Stimulated activated CD8-positive, alpha-beta memory T cell treated with anti-CD3 and anti-CD28 coated beads, Interleukin-4, amount 100 ng/mL, for 1 hour (primary cell): Measurements from ENCODE around the gene MCM3.

Experiments
- DNase-seq, 2 donors: peaks; one replicate each; pipeline ENCODE4 v3.0.0-alpha.2; 2020; ENCODE audit warnings: low read depth in 2 of 2, low spot score in 1 of 2

MCM3 gene

DNA sequence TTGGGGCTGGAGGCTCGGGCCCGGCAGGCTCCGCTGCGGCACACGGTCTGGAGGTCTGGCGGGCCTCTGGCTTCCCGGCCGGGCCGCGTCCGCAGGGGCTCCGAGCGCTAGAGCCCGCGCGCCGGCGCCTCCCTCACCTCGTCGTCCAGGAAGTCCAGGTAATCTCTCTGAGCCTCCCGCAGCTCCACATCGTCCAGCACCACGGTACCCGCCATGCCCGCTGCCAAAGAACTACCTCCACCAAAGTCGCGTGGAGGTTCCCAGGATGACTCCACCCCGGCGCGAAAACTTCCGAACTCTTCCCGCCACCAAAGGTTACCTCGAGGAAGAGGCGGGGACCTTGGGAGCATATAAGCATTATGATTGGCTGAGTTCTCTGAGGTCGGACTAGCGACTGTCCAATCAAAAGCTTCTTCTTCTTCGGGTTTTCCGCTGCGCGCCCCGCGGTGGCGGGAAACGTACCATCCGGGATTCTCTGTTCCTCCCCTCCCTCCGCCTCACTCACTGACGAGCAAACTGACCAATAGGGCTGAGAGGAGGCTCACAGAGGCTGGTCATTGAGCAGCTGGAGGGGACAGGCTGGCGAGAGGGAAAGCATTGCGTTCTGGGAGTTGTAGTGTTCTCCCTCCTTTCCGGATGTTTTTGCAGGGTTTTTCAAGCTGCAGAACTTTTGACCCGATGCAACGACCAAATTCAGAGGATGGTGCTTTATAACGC is at the start of gene MCM3:
Gene MCM3, minus strand, starts transcription at position 283 of the 717 bp plus-strand sequence. Its CDS starts 68 bp downstream, at position 215.
- DNase-seq, result peak; percentile 83 to 88

- no peak for DNase-seq
These were observed 49.3 kb upstream of the MCM3 start for GRCh38 chr6:52333840-52334200.

DNA sequence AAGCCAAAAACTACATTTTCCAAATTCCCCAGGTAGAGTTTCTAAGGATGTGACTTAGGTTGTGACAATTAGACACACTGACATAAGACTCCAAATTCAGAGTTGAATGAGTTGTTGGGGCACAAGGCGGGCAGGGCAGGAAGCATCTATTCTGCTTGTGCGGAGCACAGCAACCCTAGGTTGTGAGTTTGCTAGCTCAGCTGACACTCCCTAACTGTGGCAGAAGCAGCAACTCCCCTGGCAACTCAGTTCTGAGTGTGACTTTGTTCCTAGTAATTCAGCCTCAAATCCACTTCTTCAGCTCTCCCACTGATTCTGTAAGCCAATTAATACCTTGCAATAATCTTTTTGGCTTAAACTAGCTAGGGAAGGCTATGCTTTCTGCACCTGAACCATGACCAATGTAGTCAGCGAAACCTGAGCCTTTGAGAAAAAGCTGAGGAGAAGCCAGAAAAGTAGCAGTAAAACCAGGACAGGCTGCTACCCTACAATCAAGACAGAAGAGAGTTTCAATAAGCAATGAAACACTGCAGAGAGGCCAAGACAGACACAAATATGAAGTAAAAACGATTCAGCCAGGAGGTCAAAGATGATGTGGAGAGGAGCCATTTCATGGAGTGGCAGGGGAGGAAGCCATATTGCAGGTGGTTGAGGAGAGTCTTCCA is 47.4 kb upstream of the MCM3 start:
- DNase-seq, result no peak

- DNase-seq, result no peak
These were observed 45.9 kb upstream of the MCM3 start for GRCh38 chr6:52330470-52330869.

DNA sequence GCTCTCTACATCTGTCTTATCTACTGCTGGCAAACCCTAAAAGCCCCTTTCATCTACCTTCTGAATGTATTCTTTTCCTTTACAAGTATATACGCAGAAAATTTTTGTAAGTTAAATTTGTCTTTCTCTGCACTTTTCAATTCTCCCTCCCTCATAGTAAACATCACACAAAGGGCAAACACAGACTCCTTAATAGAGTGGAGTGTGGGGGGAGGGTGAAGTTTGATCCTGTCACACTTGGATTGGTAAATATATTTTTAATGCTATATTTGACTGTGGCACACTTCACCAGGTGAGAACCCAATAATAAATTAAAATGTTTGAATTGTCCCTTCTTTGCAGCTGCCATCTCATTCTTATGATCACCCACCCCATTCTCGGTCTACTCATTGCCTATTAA is 44.2 kb upstream of the MCM3 start:
- no peak for DNase-seq

- DNase-seq, result no peak
These were observed 43.7 kb upstream of the MCM3 start for GRCh38 chr6:52328303-52328662.

DNA sequence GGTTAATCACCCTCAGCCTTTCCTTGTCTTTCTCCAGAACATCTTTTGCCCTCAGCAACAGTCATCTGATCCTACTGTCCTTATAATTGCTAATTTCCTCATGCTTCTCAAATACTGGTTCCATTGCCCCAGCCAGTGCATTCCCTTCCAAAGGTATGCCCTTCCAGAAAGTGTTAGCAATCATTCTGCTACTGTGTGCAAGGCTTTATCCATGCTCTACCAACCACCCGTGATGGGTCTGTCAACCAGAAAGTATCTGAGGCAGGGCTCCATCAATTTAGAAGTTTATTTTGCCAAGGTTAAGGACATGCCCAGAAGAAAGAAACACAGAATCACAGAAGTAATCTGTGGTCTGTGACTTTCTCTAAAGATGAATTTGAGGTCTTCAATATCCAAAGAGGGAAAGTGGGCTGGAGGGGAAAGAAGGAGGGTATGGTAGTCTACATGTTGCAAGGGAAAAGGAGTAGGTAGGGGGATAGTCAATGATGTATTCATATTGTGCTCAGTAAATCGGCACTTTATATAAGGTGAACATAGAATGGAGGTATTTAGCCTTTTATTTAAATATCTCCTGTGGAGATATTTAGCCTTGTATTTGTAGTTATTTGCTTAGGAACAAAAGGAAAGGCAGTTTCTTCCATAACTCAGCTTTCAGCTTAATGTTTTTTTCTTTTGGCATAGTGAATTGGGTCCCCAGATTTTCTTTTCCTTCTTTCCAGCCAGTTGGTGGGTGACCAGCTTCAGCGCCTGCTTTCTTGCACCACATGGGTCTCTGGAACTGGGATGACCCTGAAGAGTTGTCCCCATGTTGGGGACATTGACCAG is 42.2 kb upstream of the MCM3 start:
- DNase-seq, result no peak

DNA sequence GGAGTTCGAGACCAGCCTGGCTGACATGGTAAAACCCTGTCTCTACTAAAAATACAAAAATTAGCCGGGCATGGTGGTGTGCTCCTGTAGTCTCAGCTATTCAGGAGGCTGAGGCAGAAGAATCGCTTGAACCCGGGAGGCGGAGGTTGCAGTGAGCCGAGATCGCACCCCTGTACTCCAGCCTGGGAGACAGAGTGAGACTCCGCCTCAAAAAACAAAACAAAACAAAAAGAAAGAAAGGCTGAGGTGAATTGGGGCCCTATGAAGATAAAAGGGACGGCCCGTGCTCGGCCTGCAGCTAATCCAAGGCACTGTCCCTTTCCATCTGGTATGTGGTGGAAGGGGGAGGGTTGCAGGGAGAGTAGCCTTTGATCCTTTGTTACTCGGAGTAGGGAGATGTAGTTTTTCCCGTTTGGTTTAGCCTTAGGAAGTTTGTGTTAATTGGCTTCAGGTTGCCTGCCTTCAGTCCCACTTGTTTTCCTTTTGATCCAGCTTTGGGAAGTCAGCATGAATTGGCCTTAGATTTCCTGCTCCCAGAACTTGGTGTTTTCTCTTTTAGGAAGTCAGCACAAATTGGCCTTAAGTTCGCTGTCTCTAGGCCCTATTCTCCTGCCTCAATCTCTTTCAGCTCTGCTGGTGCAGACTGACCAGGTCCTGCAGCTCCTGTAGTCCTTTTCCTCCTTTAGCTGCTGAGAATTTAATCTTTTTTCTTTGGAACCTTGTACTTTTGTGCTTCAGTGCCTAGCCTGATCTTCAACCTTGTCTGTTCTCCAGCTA is 41.3 kb upstream of the MCM3 start:
- DNase-seq, result no peak

DNA sequence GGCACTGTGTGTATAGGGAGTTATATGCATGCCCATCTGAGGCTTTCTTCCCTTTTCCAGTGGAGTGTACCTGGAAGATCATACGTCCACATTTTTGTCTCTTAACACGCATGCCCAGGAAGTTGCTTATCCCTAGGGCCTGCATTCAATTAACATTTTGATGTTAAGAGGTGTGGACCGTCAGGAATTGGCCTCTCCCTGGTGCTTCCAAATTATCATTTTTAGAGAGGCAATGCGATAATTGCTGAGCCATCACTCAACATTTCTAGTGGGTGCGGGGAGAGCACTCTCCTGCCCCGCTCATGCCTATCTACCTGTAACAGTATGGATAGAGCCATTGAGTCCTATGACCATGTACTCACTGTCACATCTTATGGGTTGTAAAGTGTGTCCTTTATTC is 39.6 kb upstream of the MCM3 start:
- no peak for DNase-seq

- no peak for DNase-seq
These were observed 33.5 kb upstream of the MCM3 start for GRCh38 chr6:52317841-52318581.

DNA sequence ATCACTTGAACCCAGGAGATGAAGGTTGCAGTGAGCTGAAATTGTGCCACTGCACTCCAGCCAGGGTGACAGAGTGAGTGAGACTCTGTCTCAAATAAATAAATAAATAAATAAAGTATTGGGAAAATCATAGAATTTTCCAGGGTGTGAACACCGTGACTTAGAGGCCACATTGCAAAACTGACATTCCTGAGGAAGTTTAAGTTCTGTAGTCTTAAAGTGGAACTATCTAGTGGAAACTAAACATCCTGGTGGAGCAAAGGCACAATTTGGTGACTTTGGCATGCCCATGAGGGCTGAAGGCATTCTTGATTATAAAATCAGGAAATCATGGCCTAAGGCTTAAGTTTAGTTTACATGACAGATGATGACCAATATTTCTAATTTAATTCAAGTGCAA is 32.7 kb upstream of the MCM3 start:
- DNase-seq, result no peak

DNA sequence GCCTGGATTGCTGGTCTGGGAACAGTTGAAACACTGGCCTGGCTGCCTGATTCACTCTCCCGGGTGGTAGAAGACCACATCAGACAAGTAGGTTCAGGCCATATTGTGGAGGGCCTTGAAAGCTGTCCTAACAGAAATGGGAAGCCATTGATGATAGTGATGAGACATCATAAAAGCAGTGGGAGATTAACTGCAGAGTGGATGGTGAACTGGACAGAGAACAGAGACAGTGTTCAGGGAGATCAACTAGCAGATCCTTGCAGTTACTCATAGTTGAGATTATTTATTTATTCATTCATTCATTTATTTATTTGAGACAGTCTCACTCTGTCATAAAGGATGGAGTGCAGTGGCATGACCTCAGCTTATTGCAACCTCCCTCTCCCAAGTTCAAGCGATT is 30.2 kb upstream of the MCM3 start:
- DNase-seq, result no peak

GRCh38 chr6:52312461-52312860 is 27.9 kb upstream of the MCM3 start:
- DNase-seq, result no peak

GRCh38 chr6:52310932-52311331 is 26.4 kb upstream of the MCM3 start:
- DNase-seq, result no peak

DNA sequence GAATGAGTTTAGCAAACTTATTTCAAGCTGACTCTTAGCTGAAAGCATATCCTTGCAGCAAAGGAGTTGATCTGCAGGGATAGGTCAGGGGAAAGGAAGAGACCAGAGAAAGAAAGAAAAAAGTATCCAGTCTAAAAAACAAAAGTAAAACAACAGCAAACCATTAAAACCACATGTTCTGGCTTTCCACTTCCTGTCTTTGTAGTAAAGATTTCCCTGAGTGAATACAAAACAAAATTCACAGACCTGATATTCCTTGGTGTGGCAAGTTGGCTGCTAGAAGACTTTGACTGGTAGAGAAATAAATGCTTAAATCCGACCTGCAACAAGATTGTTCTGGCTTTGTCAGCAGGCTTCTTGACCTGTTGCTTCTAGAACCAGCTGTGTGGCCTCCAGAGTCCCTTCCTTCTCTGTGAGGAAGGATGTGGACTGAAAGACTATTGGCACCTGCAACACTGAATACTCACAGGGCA is 23.4 kb upstream of the MCM3 start:
- no peak for DNase-seq

GRCh38 chr6:52306972-52307870 is 22.7 kb upstream of the MCM3 start:
- DNase-seq, result no peak

DNA sequence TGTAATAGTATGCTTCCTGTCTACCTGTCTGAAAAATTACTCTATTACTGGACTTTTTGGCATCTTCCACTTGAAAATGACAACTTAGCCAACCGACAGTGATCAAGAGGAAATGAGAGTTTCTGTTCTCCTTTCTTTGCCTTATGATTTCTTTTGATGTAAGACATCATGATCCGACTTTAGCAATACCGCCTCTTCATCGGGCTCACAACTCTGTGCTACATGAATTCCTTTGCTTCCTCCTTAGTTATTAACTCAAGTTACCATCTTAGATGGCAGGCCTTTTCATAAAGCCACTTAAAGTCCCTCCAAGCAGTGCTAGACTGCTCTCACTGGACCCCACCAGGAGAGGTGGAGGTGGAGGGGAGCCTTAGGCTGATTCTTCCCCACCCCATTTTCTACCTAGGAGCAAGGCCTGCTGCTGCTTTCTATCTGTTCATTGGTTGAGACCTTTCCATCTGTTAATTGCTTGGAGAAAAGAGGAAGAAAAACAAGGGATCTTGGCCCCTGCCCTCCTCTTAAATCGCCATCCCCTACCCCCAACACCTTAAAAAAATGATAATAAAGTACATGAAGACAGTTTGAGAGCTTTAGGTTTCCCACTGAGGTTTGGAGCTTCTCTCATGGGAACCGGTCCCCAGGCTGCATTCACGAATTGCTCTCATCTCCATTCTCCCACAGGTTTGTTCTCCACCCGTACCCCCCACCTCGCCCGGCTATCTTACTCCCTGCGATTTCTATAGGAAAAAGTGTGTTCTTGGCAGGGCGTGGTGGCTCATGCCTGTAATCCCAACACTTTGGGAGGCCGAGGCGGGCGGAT is 21.6 kb upstream of the MCM3 start:
- no peak for DNase-seq

GRCh38 chr6:52305411-52305810 is 20.9 kb upstream of the MCM3 start:
- no peak for DNase-seq

DNA sequence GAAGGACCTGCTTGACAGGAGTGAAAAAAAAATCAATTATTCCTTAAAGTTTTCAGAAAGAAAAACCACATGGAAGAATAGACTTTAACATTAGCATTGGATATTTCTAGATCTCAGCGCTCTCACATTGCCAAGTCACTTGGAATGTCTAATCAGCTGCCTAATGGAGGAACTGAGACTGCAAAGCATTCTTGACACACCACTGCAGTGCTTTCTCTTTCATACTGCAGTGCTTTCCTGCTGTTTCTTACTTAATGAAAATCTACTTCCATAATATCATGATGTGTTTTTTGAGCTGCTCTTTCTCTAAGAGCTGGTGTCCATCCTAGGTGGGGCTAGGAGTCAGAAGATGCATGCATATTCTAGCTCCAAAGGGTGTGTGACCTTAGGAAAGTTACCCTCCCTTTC is 20.4 kb upstream of the MCM3 start:
- DNase-seq, result no peak
